ENCODE results near the gene PSMC6. TPM values are rescaled to one million over a fixed set of nuclear protein-coding genes. Genes with fewer than 3 reads are reported as not detected.

The PSMC6 gene
- total RNA-seq (100 to 1,000 TPM; 120 to 124 TPM), polyA plus RNA-seq (ENCODE audit: insufficient read length in 2 of 2) (100 to 1,000 TPM; 108 to 117 TPM)
- long read RNA-seq, donor 1, transcript PSMC6-201 (14 exons, 2,188 nt), result major isoform, 39 of 67 reads
- long read RNA-seq, donor 1, partial matches to known transcripts, result 20 of 67 reads
- long read RNA-seq, donor 1, other reads (novel, unspliced or antisense), result 0 of 67 reads
- long read RNA-seq, donor 2, transcript PSMC6-201 (14 exons, 2,188 nt), result major isoform, 12 of 19 reads
- long read RNA-seq, donor 2, partial matches to known transcripts, result 5 of 19 reads
- long read RNA-seq, donor 2, other reads (novel, unspliced or antisense), result 0 of 19 reads
- long read RNA-seq, donor 3, transcript PSMC6-201 (14 exons, 2,188 nt), result major isoform, 16 of 16 reads
- long read RNA-seq, donor 3, partial matches to known transcripts, result 0 of 16 reads
- long read RNA-seq, donor 3, other reads (novel, unspliced or antisense), result 0 of 16 reads
- long read RNA-seq, donor 4, transcript PSMC6-201 (14 exons, 2,188 nt), result major isoform, 52 of 78 reads
- long read RNA-seq, donor 4, transcript PSMC6-217 (2 exons, 611 nt), result minor isoform, 9 of 78 reads
- long read RNA-seq, donor 4, partial matches to known transcripts, result 5 of 78 reads
- long read RNA-seq, donor 4, other reads (novel, unspliced or antisense), result 5 of 78 reads

DNA sequence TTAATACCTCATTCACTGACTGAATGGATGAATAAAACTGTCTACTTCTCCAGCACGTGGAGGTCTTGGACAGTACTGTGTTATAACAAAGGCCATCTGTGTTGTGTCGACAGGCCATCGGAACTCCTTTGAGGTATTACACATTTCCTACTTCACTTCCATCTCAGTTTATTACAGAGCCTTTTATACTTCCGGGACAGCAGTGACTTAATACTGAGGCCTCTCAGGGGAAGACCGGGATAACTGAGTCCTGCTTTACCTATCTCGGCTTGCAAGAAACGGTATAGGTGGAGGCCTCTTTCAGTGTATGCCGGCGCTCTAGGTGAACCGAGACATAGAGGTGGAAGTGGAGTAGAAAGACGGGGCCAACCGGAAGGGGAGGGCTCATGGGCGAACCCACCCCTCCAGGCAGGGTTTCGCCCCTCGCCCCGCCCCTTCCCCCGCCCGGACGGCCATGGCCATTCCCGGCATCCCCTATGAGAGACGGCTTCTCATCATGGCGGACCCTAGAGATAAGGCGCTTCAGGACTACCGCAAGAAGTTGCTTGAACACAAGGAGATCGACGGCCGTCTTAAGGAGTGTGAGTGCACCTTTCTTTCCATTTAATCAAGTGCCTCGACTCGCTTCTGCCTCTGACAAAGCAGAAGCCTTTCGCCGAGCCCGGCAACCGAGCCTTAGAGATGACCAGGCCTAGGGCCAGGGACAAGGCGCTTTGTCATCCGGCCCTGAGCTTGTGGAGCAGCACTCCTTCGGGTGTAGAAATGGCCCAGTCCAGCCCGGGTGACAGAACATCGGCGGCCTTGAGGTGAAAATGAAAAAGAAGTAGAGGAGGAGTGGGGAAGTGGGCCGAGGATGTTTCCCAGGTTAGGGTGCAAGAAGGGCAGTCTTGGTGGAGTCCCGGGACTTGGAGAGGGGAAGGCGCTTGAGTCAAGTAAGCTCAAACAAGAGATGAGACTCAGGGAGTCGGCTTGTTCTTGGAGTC is at the start of gene PSMC6:
TSS of gene PSMC6 (plus strand) at position 477 of the 983 bp plus-strand sequence. CDS start at position 497, 20 bp downstream.
- Histone ChIP-seq H3K9me3 (ENCODE audit: control insufficient read depth, insufficient read depth, low read length) (no peaks in the 10 kb centered on the region), H3K27me3 (ENCODE audit: control insufficient read depth, insufficient read depth, low read length) (no peaks in the 10 kb centered on the region), H3K4me3 (ENCODE audit: low read depth, low read length) (peak within 1 kb of the TSS; percentile 95), H3K27ac (ENCODE audit: low read depth, low read length) (peak within 1 kb of the TSS; percentile 87), H3K36me3 (ENCODE audit: control insufficient read depth, insufficient read depth, low read length) (peaks cover 5% of the 10 kb centered on the region), H3K4me1 (ENCODE audit: control insufficient read depth, insufficient read depth, low read length) (no peaks in the 10 kb centered on the region)
- 0% methylated on average over 39 of the region's 43 CpGs for WGBS (ENCODE audit: insufficient coverage)
- DNase-seq (ENCODE audit: low read depth in 4 of 6, low spot score in 6 of 6), result peak in 5 of 6 donors; percentile 81 to 98 (median 90)

GRCh38 chr14:52660325-52660724 is 46.7 kb upstream of the PSMC6 start:
- no peaks in the 10 kb centered on the region for H3K27me3 ChIP-seq (ENCODE audit: control insufficient read depth, insufficient read depth, low read length)
- H3K4me1 ChIP-seq (ENCODE audit: control insufficient read depth, insufficient read depth, low read length), result no peaks in the 10 kb centered on the region
- H3K36me3 ChIP-seq (ENCODE audit: control insufficient read depth, insufficient read depth, low read length), result peaks cover 5% of the 10 kb centered on the region
- H3K9me3 ChIP-seq (ENCODE audit: control insufficient read depth, insufficient read depth, low read length), result no peaks in the 10 kb centered on the region
- no peak overlapping the region for H3K27ac ChIP-seq (ENCODE audit: low read depth, low read length)
- no peak overlapping the region for H3K4me3 ChIP-seq (ENCODE audit: low read depth, low read length)
- DNase-seq (ENCODE audit: low read depth in 4 of 6, low spot score in 6 of 6), result no peak

DNA sequence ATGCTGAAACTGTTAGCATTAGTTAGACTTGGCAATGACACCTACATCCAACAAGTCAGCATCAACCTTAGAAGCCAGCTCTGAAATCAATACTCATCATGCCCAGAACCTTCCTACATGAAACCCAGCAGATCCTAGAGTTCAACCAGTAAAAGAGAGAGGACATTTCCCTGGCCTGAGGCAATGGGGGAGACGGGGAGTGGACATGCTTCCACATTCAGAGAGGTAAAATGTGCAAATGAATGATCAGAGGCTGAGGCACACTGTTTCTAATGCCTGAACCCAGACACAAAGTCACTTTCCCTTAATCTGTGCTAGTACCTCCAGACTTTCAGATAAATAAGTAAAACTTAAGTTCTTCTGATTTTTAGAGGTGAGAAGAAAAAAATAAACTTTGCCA is 46.2 kb upstream of the PSMC6 start:
- no peaks in the 10 kb centered on the region for H3K4me1 ChIP-seq (ENCODE audit: control insufficient read depth, insufficient read depth, low read length)
- H3K9me3 ChIP-seq (ENCODE audit: control insufficient read depth, insufficient read depth, low read length), result no peaks in the 10 kb centered on the region
- no peak overlapping the region for H3K27ac ChIP-seq (ENCODE audit: low read depth, low read length)
- H3K36me3 ChIP-seq (ENCODE audit: control insufficient read depth, insufficient read depth, low read length), result peaks cover 5% of the 10 kb centered on the region
- no peak overlapping the region for H3K4me3 ChIP-seq (ENCODE audit: low read depth, low read length)
- WGBS (ENCODE audit: insufficient coverage), result no CpG with 5 or more reads among the region's 1 CpG
- H3K27me3 ChIP-seq (ENCODE audit: control insufficient read depth, insufficient read depth, low read length), result no peaks in the 10 kb centered on the region
- DNase-seq (ENCODE audit: low read depth in 4 of 6, low spot score in 6 of 6), result no peak

- DNase-seq (ENCODE audit: low read depth in 4 of 6, low spot score in 6 of 6), result no peak
- H3K27me3 ChIP-seq (ENCODE audit: control insufficient read depth, insufficient read depth, low read length), result no peaks in the 10 kb centered on the region
- H3K9me3 ChIP-seq (ENCODE audit: control insufficient read depth, insufficient read depth, low read length), result no peaks in the 10 kb centered on the region
- no peak overlapping the region for H3K27ac ChIP-seq (ENCODE audit: low read depth, low read length)
- no peak overlapping the region for H3K4me3 ChIP-seq (ENCODE audit: low read depth, low read length)
- WGBS (ENCODE audit: insufficient coverage), result no CpG with 5 or more reads among the region's 2 CpGs
- H3K36me3 ChIP-seq (ENCODE audit: control insufficient read depth, insufficient read depth, low read length), result peaks cover 5% of the 10 kb centered on the region
- no peaks in the 10 kb centered on the region for H3K4me1 ChIP-seq (ENCODE audit: control insufficient read depth, insufficient read depth, low read length)
Observed at GRCh38 chr14:52661314-52661713, 45.7 kb upstream of the PSMC6 start.

GRCh38 chr14:52663850-52664249 is 43.1 kb upstream of the PSMC6 start:
- no CpG with 5 or more reads among the region's 2 CpGs for WGBS (ENCODE audit: insufficient coverage)
- DNase-seq (ENCODE audit: low read depth in 4 of 6, low spot score in 6 of 6), result no peak
- no peaks in the 10 kb centered on the region for H3K4me1 ChIP-seq (ENCODE audit: control insufficient read depth, insufficient read depth, low read length)

GRCh38 chr14:52678591-52678990 is 28.4 kb upstream of the PSMC6 start:
- H3K4me3 ChIP-seq (ENCODE audit: low read depth, low read length), result no peak overlapping the region
- H3K27me3 ChIP-seq (ENCODE audit: control insufficient read depth, insufficient read depth, low read length), result no peaks in the 10 kb centered on the region
- H3K9me3 ChIP-seq (ENCODE audit: control insufficient read depth, insufficient read depth, low read length), result no peaks in the 10 kb centered on the region
- peaks cover 17% of the 10 kb centered on the region for H3K36me3 ChIP-seq (ENCODE audit: control insufficient read depth, insufficient read depth, low read length)
- H3K27ac ChIP-seq (ENCODE audit: low read depth, low read length), result no peak overlapping the region
- DNase-seq (ENCODE audit: low read depth in 4 of 6, low spot score in 6 of 6), result no peak
- no peaks in the 10 kb centered on the region for H3K4me1 ChIP-seq (ENCODE audit: control insufficient read depth, insufficient read depth, low read length)
- no CpG with 5 or more reads among the region's 2 CpGs for WGBS (ENCODE audit: insufficient coverage)

More at GRCh38 chr14:52663850-52664249, 43.1 kb upstream of the PSMC6 start:
- Histone ChIP-seq H3K27ac (ENCODE audit: low read depth, low read length) (no peak overlapping the region), H3K9me3 (ENCODE audit: control insufficient read depth, insufficient read depth, low read length) (no peaks in the 10 kb centered on the region), H3K36me3 (ENCODE audit: control insufficient read depth, insufficient read depth, low read length) (peaks cover 6% of the 10 kb centered on the region), H3K4me3 (ENCODE audit: low read depth, low read length) (no peak overlapping the region), H3K27me3 (ENCODE audit: control insufficient read depth, insufficient read depth, low read length) (no peaks in the 10 kb centered on the region)

- no CpG with 5 or more reads among the region's 2 CpGs for WGBS (ENCODE audit: insufficient coverage)
- Histone ChIP-seq H3K4me3 (ENCODE audit: low read depth, low read length) (no peak overlapping the region), H3K9me3 (ENCODE audit: control insufficient read depth, insufficient read depth, low read length) (no peaks in the 10 kb centered on the region), H3K36me3 (ENCODE audit: control insufficient read depth, insufficient read depth, low read length) (peaks cover 2% of the 10 kb centered on the region), H3K4me1 (ENCODE audit: control insufficient read depth, insufficient read depth, low read length) (no peaks in the 10 kb centered on the region), H3K27ac (ENCODE audit: low read depth, low read length) (no peak overlapping the region), H3K27me3 (ENCODE audit: control insufficient read depth, insufficient read depth, low read length) (no peaks in the 10 kb centered on the region)
- no peak for DNase-seq (ENCODE audit: low read depth in 4 of 6, low spot score in 6 of 6)
Observed at GRCh38 chr14:52683985-52684520, 22.9 kb upstream of the PSMC6 start.

DNA sequence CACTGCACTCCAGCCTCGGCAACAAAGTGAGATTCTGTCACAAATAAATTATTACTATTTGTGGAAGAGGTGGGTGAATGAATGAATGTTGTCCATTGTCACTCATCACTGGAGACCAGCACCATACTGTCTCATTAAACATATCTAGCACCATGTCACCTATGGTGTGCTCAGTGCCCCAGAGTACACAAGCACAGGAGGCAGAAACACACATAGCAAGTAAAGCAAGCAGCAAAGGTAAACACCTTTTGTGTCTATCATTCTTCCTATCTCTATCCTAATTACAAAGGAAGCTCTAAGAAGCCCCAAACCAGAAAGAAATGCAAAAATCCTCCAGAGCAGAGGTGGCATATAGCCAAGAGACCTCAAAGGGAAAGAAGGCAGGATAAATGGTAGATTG is 20.8 kb upstream of the PSMC6 start:
- DNase-seq (ENCODE audit: low read depth in 4 of 6, low spot score in 6 of 6), result no peak
- H3K9me3 ChIP-seq (ENCODE audit: control insufficient read depth, insufficient read depth, low read length), result no peaks in the 10 kb centered on the region
- peaks cover 2% of the 10 kb centered on the region for H3K36me3 ChIP-seq (ENCODE audit: control insufficient read depth, insufficient read depth, low read length)
- no peaks in the 10 kb centered on the region for H3K4me1 ChIP-seq (ENCODE audit: control insufficient read depth, insufficient read depth, low read length)
- WGBS (ENCODE audit: insufficient coverage), result no CpG with 5 or more reads among the region's 1 CpG
- H3K4me3 ChIP-seq (ENCODE audit: low read depth, low read length), result no peak overlapping the region
- H3K27me3 ChIP-seq (ENCODE audit: control insufficient read depth, insufficient read depth, low read length), result no peaks in the 10 kb centered on the region
- H3K27ac ChIP-seq (ENCODE audit: low read depth, low read length), result no peak overlapping the region
